ENCODE results near the gene SERPINE3. TPM values are rescaled to one million over a fixed set of nuclear protein-coding genes. Genes with fewer than 3 reads are reported as not detected.

The SERPINE3 gene
- total and polyA plus RNA-seq, 4 donors: 0.63 TPM; not detected in 3

GRCh38 chr13:51357928-51358595, 18.6 kb downstream of the SERPINE3 start:
- Histone ChIP-seq H3K36me3 (ENCODE audit: control insufficient read depth in 4 of 4, insufficient read depth in 3 of 4, low read depth in 1 of 4, low read length in 3 of 4) (peaks cover 0 to 14% (median 3%) of the 10 kb centered on the region in 4 donors), H3K27me3 (ENCODE audit: control insufficient read depth in 4 of 4, insufficient read depth in 4 of 4, low read length in 3 of 4) (no peaks in the 10 kb centered on the region), H3K4me3 (ENCODE audit: low read depth in 1 of 3, low read length in 3 of 3) (no peak overlapping the region), H3K9ac (ENCODE audit: low read depth in 1 of 2, low read length in 2 of 2) (no peak overlapping the region), H3K27ac (ENCODE audit: low read depth in 1 of 2, low read length in 2 of 2) (no peak overlapping the region), H3K4me1 (ENCODE audit: control insufficient read depth in 4 of 4, insufficient read depth in 4 of 4, low read length in 3 of 4) (peaks cover 0 to 10% (median 0%) of the 10 kb centered on the region in 4 donors), H3K9me3 (ENCODE audit: control insufficient read depth in 4 of 4, low read length in 3 of 4) (no peaks in the 10 kb centered on the region)
- 83% methylated on average over 5 of the region's 5 CpGs for WGBS
- TF ChIP-seq JUND (IDR thresholded peaks at IDR 0.05) (no peak), GABPA (IDR thresholded peaks at IDR 0.05 in 1 of 2, conservative IDR thresholded peaks at IDR 0.05 in 1 of 2) (no peak), EGR1 (IDR thresholded peaks at IDR 0.05; ENCODE audit: low read depth in 2 of 2) (no peak), ATF3 (IDR thresholded peaks at IDR 0.05) (no peak), RAD21 (IDR thresholded peaks at IDR 0.05) (no peak), TAF1 (conservative IDR thresholded peaks at IDR 0.05) (no peak), RXRA (IDR thresholded peaks at IDR 0.05) (no peak), FOXA2 (IDR thresholded peaks at IDR 0.05) (no peak), ZBTB33 (IDR thresholded peaks at IDR 0.05) (no peak), HNF4A (conservative IDR thresholded peaks at IDR 0.05) (no peak), REST (IDR thresholded peaks at IDR 0.05) (no peak), MAX (IDR thresholded peaks at IDR 0.05) (no peak), FOXA1 (IDR thresholded peaks at IDR 0.05) (no peak)
- DNase-seq (ENCODE audit: low spot score): no peak

GRCh38 chr13:51359352-51359751, 19.9 kb downstream of the SERPINE3 start:
- peaks cover 0 to 10% (median 0%) of the 10 kb centered on the region in 4 donors for H3K4me1 ChIP-seq (ENCODE audit: control insufficient read depth in 4 of 4, insufficient read depth in 4 of 4, low read length in 3 of 4)
- no peaks in the 10 kb centered on the region for H3K27me3 ChIP-seq (ENCODE audit: control insufficient read depth in 4 of 4, insufficient read depth in 4 of 4, low read length in 3 of 4)
- 97% methylated on average over 1 of the region's 1 CpG for WGBS
- H3K36me3 ChIP-seq (ENCODE audit: control insufficient read depth in 4 of 4, insufficient read depth in 3 of 4, low read depth in 1 of 4, low read length in 3 of 4): peaks cover 0 to 16% (median 6%) of the 10 kb centered on the region in 4 donors
- TF ChIP-seq HNF4G (IDR thresholded peaks at IDR 0.05): no peak
- no peak for TF ChIP-seq JUND (IDR thresholded peaks at IDR 0.05)
- no peak for TF ChIP-seq TAF1 (conservative IDR thresholded peaks at IDR 0.05)
- TF ChIP-seq GABPA (IDR thresholded peaks at IDR 0.05 in 1 of 2, conservative IDR thresholded peaks at IDR 0.05 in 1 of 2): no peak
- TF ChIP-seq HNF4A (conservative IDR thresholded peaks at IDR 0.05): no peak
- TF ChIP-seq YY1 (IDR thresholded peaks at IDR 0.05): no peak
- no peak for TF ChIP-seq REST (IDR thresholded peaks at IDR 0.05)
- TF ChIP-seq RXRA (IDR thresholded peaks at IDR 0.05): no peak
- no peak overlapping the region for H3K9ac ChIP-seq (ENCODE audit: low read depth in 1 of 2, low read length in 2 of 2)
- no peak overlapping the region for H3K27ac ChIP-seq (ENCODE audit: low read depth in 1 of 2, low read length in 2 of 2)
- H3K9me3 ChIP-seq (ENCODE audit: control insufficient read depth in 4 of 4, low read length in 3 of 4): no peaks in the 10 kb centered on the region
- no peak for DNase-seq (ENCODE audit: low spot score)
- H3K4me3 ChIP-seq (ENCODE audit: low read depth in 1 of 3, low read length in 3 of 3): no peak overlapping the region
